Measurements from ENCODE around the gene CSF1R.
"Not testable (repeated sequence)": the region's sequence is repeated elsewhere in the genome, so short reads cannot be mapped to it uniquely, and the experiment has no call there.

CSF1R gene

GRCh38 chr5:150054569-150054968 is 31.8 kb downstream of the CSF1R start:
- DNase-seq (ENCODE audit: low spot score) = no peak

DNA sequence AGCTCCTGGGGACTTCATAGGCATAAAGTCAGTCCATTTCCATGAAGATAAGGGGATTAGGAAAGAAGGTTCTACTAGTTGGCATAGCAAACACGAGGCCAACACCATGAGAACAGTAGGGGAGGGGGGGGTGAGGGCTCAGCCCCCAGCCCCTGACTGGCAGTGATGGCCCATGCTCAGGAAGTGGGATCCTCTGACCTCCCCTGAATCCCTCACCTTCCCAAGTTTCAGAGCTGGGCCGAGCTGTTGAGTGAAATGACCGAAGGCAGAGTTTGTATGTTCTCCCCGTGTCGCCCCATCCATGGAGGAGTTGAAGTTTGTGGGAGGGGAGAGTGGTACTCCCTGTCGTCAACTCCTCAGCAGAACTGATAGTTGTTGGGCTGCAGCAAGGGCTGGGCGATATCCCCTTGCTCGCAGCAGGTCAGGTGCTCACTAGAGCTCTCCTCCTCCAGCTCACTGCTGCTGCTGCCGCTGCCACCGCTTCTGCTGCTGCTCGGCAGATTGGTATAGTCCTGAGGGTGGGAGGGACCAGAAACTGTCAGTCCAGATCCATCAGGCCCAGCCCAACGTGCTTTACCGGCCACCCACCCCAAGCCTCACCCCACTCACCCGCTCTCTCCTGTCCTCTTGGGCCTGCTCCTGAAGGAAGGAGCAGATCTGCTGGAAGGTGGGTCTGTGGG is 32.5 kb downstream of the CSF1R start:
- peak; percentile 50 for DNase-seq (ENCODE audit: low spot score)

- DNase-seq (ENCODE audit: low spot score) = peak; percentile 34
These were observed 33.2 kb downstream of the CSF1R start for GRCh38 chr5:150052956-150053712.

DNA sequence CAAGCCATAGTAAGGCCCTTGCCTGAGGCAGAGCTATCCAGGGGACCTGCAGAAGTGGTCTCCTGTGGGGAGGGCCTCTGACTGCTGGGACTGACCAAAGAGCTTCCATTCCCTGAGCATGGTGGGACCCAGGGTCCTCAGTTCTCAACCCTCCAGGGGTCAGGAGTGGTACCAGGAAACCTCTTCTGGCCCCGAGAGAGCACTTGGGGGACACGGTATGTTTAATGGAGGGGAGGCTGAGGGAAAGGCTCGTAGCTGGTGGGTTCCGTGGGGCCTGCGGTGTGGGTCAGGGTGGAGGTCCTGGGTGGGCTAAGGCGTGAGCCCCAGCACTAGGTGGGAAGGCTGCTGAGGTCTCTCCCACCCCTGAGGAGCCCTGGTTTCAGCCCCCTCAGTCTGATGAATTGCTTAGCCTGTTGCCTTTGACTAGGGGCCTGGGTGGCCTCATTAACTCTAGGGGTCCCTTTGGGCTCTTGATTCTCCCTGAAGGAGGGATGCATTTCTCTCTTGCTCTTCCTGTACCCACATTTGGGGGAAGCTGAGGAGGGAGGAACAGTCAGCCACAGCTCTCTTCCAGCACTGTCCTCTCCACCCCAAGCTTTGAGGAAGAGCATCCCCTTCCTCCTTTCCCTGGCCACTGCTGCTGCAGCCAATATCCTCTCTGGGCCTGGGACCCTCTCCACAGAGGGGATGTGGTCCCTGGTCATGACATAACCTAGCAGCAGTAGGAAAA is 34.0 kb downstream of the CSF1R start:
- DNase-seq (ENCODE audit: low spot score) = peak; percentile 51

DNA sequence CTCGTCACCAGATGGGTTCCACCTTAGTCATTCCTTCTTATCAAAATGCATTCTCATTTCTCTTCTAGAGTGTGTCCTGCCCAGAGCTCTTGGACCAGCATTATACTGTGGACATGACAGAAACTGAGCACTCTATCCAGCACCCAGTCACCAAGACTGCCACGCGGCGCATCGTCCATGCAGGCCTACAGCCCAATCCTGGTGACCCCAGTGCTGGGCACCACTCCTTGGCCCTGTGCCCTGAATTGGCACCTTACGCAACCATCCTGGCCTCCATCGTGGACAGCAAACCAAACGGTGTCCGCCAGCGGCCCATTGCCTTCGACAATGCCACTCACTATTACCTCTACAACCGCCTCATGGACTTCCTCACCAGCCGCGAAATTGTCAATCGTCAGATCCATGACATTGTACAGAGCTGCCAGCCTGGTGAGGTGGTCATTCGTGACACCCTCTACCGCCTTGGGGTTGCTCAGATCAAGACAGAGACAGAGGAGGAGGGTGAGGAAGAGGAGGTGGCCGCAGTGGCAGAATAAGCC is 34.6 kb downstream of the CSF1R start:
- DNase-seq (ENCODE audit: low spot score) = peak; percentile 45

DNA sequence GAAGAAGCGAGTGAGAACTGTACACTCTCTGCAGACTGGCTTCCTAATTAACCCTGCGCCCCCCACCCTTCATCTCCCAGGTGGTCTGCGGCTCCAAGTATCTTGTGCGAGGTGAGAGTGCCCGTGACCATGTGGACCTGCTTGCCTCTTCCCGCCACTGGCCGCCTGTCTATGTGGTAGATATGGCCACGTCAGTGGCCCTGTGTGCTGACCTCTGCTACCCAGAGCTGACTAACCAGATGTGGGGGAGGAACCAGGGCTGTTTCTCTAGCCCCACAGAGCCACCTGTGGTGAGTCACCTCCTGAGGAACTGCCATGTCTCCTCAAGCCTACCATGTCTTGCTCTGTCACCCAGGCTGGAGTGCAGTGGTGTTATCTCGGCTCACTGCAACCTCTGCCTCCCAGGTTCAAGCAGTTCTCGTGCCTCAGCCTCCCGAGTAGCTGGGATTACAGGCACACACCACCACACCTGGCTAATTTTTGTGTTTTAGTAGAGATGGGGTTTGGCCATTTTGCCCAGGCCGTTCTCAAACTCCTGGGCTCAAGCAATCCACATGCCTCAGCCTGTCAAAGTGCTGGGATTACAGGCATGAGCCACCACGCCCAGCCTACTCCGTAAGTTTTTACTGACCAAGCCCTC is 36.1 kb downstream of the CSF1R start:
- peak; percentile 47 for DNase-seq (ENCODE audit: low spot score)

GRCh38 chr5:150046031-150046430 is 40.3 kb downstream of the CSF1R start:
- no peak for DNase-seq (ENCODE audit: low spot score)

DNA sequence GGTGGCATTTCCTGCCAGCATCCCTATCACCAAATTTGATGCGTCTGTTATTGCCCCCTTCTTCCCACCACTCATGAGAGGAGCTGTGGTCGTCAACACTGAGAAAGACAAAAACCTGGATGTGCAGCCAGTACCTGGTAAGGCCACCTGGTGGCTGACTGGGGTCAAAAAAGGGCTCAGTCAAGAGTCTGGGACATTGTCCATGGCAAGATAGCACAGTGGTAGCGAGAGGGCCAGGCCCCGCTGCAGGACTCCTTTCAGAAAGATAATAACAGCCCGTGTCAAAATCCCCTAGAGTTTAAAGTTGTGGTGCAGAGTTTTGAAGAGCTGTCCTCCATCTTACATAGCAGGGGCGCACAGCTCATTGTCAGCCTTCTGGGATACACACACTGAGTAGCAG is 40.8 kb downstream of the CSF1R start:
- no peak for DNase-seq (ENCODE audit: low spot score)

- no peak for DNase-seq (ENCODE audit: low spot score)
These were observed 41.6 kb downstream of the CSF1R start for GRCh38 chr5:150044712-150045111.

DNA sequence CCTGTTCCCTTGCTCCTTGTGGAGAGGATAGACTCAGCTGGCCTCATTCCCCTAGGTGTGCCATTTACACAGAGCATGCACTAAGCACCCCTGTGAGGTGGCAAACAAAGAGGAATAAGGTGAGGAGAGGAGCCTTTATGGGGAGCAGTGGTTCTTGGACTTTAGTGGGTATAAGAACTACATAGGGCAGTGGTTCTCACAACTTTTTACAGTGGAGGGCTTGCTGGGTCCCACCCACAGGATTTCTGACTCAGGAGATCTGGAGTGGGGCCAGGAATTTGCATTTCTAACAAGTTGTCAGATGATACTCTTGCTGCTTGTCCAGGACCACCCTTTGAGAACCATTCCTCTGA is 42.0 kb downstream of the CSF1R start:
- DNase-seq (ENCODE audit: low spot score) = no peak

DNA sequence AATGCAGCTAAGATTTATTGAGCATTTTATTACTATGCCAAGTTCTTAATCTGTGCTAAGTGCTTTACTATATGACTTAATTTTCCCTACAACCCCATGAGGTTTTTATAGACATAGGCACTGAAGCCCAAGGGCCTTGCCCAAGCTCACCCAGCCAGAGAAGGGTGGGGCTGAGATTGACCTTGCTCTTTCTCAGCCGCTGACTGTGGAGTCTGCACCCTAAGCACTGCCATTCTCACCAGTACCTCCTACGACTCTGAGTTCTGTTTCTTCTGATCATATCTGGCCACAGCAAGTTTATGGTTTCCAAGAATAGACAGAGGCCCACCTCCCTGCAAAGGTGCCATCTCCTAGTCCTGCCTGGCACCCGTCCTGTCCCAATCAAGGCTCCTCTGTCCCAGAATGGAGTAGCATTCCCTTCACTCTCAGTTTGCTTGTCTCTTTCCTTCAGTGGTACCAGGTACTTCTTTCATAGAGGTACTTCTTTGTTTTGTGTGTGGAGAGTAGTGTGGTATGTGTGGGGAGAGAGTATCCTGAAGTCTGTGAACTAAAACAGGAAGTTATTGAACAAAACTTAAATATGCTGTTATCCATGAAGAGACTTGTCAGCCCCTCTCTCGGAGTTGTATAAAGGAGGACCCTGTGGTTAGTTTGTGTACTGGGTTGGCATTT is 42.6 kb downstream of the CSF1R start:
- no peak for DNase-seq (ENCODE audit: low spot score)

- DNase-seq (ENCODE audit: low spot score) = no peak
These were observed 43.9 kb downstream of the CSF1R start for GRCh38 chr5:150042459-150042858.

- no peak for DNase-seq (ENCODE audit: low spot score)
These were observed 47.8 kb downstream of the CSF1R start for GRCh38 chr5:150038547-150038946.

- DNase-seq (ENCODE audit: low spot score) = no peak
These were observed 49.8 kb downstream of the CSF1R start for GRCh38 chr5:150036513-150036912.

DNA sequence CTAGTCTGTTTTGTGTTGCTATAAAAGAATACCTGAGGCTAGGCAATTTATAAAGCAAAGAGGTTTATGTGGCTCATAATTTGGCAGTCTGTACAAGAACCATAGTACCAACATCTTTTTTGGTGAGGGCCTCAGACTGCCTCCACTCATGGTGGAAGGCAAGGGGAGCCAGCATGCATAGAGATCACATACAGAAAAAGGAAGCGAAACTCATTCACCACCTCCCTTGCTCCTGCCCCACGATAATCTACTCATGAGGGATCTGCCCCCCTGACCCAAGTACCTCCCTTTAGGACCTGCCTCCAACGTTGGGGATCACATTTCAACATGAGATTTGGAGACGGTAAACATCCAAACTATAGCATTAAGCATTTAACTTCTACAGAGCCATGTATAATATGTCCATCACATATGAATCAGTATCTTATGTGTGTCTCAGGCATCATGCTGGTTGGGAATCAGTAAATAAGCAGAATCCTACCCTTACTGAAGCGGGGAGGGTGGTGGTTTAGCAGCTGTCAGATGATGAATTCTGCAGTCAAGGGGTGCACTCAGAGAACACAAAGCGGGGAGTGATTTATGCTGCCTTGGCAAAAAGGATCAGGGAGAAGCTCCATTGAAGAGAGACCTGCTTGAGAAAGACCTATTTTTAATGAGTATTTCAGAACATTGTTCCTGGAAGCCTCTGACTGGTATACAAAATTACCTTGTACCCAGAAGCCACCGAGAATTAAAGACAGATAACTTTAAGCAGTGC is 51.0 kb downstream of the CSF1R start:
- DNase-seq (ENCODE audit: low spot score) = no peak

DNA sequence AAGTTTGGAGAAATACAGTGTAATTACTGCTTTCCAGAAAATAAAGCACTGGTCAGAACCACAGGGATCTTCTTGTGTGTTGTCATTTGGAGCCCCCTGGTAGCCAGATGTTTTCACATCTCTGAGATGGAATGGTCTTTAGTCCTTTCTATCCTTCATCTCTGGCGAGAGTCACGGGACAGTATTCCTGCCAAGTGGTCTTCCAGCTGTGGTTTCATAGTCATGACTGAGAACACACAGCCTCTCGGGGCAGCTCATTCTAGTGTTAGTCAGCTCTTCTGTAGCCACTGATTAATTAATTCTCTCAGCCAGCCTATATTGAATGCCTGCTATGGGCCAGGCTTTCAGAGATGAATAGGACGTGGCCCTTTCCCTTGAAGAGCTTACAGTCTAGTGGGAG is 51.7 kb downstream of the CSF1R start:
- DNase-seq (ENCODE audit: low spot score) = no peak

DNA sequence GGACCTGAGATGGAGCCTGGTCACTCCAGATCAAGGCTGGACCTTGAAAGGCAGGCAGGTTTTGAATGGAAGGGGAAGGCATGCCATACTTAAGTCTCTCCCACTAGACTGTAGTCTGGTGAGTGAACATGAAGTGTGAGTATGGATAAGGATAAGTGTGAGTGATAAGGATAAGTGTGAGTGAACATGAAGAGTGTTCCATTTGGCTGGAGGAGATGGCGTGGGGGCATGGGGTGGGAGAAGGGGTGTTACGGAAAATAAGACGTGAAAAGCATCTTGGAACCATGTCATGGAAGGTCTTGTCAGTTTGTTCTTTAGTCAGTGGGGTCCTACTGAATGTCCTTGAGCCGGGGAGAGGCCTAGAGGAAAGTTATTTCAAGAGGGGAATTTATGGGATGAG is 53.0 kb downstream of the CSF1R start:
- DNase-seq (ENCODE audit: low spot score) = no peak

GRCh38 chr5:150028047-150028446 is 58.3 kb downstream of the CSF1R start:
- not testable (repeated sequence) for DNase-seq (ENCODE audit: low spot score)

DNA sequence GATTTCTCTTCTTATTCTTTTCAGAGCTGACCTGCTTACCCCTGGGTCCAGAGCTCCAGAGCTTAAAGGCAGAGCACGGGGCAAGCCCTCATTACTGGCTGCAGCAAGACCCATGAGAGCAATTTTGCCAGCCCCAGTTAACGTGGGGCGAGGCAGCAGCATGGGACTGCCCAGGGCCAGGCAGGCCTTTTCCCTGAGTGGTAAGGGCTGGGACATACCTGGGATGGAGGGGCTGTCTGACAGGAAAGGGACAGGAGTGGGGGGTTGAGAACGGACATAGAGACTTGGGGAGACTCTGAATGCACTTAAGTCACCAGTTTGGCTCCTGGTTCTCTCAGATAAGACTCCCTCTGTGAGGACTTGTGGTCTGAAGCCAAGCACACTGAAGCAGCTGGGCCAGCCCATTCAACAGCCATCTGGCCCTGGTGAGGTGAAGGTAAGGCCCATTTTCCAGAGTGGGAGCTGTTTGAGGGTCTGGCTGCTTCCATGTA is 59.6 kb downstream of the CSF1R start:
- DNase-seq (ENCODE audit: low spot score) = no peak

DNA sequence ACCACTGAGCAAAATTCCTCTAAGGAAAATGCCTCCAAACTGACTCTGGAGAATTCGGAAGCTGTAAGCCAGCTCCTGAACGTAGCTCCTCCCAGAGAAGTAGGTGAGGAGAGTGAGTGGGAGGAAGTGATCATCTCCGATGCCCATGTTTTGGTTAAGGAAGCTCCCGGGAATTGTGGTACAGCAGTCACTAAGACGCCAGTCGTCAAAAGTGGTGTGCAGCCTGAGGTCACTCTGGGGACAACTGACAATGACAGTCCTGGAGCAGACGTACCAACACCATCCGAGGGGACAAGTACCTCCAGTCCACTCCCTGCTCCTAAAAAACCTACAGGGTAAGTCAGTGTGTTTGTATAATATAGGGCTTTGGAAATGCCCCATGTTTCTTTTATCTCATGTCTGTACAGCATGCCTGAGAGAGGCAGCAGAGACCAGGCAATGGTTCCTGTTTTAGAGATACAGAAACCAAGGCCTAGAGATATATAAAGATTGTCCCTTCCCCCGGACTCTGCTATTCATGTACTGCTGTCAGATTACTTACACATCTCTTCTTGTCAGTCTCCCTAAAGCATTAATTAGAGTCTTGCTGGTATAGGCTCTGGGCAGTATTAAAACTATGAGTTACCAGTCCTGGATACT is 61.9 kb downstream of the CSF1R start:
- DNase-seq (ENCODE audit: low spot score) = no peak
